ENCODE data around the gene SCAPER.

The SCAPER gene

DNA sequence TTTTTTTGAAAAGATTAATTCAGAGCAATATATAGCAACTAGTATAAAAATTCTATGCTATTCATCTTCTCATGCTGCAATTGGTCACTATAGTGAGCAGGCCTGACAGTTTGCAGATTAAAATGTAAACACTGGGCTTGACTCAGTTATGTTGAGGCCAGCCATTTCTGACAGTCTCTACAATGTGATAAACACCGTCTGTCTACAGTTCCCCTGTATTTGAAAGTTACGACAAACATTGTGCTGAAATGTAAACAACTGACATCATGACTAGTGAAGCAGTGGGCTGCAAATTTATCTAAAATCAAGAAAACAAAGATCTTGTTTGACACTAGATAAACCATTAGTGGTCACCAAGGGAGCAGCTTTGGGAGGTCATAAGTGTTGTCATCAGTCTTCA lies 371.1 kb downstream of the SCAPER start:
- Histone ChIP-seq H3K4me2 (ENCODE audit: low read length) (no peak overlapping the region), H3K9me3 (ENCODE audit: control insufficient read depth, low read length) (no peaks in the 10 kb centered on the region), H3K79me2 (no peaks in the 10 kb centered on the region), H3K27me3 (ENCODE audit: control insufficient read depth, insufficient read depth, low read length) (no peaks in the 10 kb centered on the region), H3K27ac (no peak overlapping the region), H3K36me3 (ENCODE audit: control insufficient read depth, insufficient read depth, low read length) (no peaks in the 10 kb centered on the region), H3K4me3 (ENCODE audit: low read depth, low read length) (no peak overlapping the region), H3K9ac (no peak overlapping the region), H2AFZ (no peak overlapping the region), H3K4me1 (no peaks in the 10 kb centered on the region)
- TF ChIP-seq, protein P1, sequence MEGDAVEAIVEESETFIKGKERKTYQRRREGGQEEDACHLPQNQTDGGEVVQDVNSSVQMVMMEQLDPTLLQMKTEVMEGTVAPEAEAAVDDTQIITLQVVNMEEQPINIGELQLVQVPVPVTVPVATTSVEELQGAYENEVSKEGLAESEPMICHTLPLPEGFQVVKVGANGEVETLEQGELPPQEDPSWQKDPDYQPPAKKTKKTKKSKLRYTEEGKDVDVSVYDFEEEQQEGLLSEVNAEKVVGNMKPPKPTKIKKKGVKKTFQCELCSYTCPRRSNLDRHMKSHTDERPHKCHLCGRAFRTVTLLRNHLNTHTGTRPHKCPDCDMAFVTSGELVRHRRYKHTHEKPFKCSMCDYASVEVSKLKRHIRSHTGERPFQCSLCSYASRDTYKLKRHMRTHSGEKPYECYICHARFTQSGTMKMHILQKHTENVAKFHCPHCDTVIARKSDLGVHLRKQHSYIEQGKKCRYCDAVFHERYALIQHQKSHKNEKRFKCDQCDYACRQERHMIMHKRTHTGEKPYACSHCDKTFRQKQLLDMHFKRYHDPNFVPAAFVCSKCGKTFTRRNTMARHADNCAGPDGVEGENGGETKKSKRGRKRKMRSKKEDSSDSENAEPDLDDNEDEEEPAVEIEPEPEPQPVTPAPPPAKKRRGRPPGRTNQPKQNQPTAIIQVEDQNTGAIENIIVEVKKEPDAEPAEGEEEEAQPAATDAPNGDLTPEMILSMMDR (IDR thresholded peaks at IDR 0.05), result no peak

DNA sequence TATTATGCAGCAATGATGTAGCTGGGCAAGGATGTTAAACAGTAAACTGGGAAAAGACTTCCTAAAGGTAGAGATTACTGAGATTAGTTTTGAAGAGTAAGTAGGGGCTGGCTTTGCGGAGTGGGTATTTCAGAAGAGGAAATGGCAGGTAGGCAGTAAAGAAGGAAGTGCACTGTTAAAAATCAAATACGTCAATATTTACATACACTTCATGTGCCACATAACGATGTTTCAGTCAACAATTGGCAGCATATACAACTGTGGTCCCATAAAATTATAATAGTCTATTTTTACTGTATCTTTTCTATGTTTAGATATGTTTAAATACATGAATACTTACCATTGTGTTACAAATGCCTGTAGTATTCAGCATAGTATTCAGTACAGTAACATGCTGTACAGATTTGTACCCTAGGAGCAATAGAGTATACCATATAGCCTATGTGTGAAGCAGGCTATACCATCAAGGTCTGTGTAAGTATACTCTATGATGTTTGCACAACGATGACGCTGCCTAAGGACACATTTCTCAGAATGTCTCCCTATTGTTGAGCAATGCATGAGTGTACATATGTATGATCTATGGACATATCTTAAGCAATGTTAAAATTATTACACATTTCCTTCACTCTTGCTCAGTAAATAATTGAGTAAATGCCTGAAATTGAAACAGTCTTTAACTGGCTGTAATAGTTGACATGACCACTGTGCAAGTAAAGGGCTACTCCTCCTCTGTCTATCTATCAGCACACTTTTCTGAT lies 371.9 kb downstream of the SCAPER start:
- Histone ChIP-seq H3K79me2 (no peaks in the 10 kb centered on the region), H3K36me3 (ENCODE audit: control insufficient read depth, insufficient read depth, low read length) (no peaks in the 10 kb centered on the region), H3K27me3 (ENCODE audit: control insufficient read depth, insufficient read depth, low read length) (no peaks in the 10 kb centered on the region), H3K4me1 (no peaks in the 10 kb centered on the region), H3K4me3 (ENCODE audit: low read depth, low read length) (no peak overlapping the region), H2AFZ (no peak overlapping the region), H3K9me3 (ENCODE audit: control insufficient read depth, low read length) (no peaks in the 10 kb centered on the region), H3K4me2 (ENCODE audit: low read length) (no peak overlapping the region), H3K9ac (no peak overlapping the region), H3K27ac (no peak overlapping the region)
- TF ChIP-seq, protein P1 (IDR thresholded peaks at IDR 0.05), result no peak

DNA sequence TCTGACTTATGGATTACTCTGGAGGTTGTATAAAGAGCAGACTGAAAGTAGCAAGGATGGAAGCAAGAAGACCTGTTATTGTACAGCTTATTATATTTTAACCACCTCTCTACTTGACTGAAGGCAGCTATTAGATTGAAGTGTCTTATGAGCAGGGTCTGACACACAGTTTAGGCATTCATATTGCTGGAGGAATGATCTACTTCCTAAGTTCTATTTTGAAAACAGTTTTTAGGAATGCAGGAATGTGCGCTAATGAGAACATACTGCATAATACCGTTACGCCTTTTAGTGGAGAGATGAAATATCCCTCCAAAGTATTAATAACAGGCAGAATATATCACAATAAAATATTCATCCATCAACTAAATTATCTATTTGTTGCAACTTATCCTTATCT lies 375.2 kb downstream of the SCAPER start:
- no peaks in the 10 kb centered on the region for H3K9me3 ChIP-seq (ENCODE audit: control insufficient read depth, low read length)
- no peak overlapping the region for H3K4me2 ChIP-seq (ENCODE audit: low read length)
- H3K36me3 ChIP-seq (ENCODE audit: control insufficient read depth, insufficient read depth, low read length), result no peaks in the 10 kb centered on the region
- TF ChIP-seq, protein P1 (IDR thresholded peaks at IDR 0.05), result no peak
- H3K27ac ChIP-seq, result no peak overlapping the region
- no peaks in the 10 kb centered on the region for H3K4me1 ChIP-seq
- no peak overlapping the region for H3K4me3 ChIP-seq (ENCODE audit: low read depth, low read length)
- H3K9ac ChIP-seq, result no peak overlapping the region
- no peak overlapping the region for H2AFZ ChIP-seq
- no peaks in the 10 kb centered on the region for H3K79me2 ChIP-seq
- H3K27me3 ChIP-seq (ENCODE audit: control insufficient read depth, insufficient read depth, low read length), result no peaks in the 10 kb centered on the region

DNA sequence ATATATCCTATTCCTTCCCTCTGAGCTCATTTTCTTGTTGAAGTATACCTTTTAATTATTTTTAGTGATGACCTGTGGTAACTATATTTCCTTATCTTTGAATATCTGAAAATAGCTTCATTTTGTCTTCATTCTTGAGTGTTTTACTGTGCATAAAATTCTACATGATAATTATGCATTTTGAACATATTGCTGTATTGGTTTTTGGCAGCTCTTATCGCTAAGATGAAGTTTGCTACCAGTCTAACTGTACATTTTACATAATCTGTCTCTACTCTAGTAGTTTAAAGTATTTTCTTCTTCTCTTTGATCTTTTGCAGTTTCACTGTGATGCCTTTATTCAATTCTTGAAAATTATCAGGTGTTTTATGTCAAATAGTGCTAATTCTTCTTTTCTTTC lies 379.0 kb downstream of the SCAPER start:
- TF ChIP-seq, protein P1 (IDR thresholded peaks at IDR 0.05), result no peak
- no peaks in the 10 kb centered on the region for H3K79me2 ChIP-seq
- H3K9ac ChIP-seq, result no peak overlapping the region
- H3K4me3 ChIP-seq (ENCODE audit: low read depth, low read length), result no peak overlapping the region
- no peaks in the 10 kb centered on the region for H3K36me3 ChIP-seq (ENCODE audit: control insufficient read depth, insufficient read depth, low read length)
- H2AFZ ChIP-seq, result no peak overlapping the region
- no peaks in the 10 kb centered on the region for H3K4me1 ChIP-seq
- no peak overlapping the region for H3K4me2 ChIP-seq (ENCODE audit: low read length)
- no peaks in the 10 kb centered on the region for H3K9me3 ChIP-seq (ENCODE audit: control insufficient read depth, low read length)
- H3K27ac ChIP-seq, result no peak overlapping the region
- no peaks in the 10 kb centered on the region for H3K27me3 ChIP-seq (ENCODE audit: control insufficient read depth, insufficient read depth, low read length)

DNA sequence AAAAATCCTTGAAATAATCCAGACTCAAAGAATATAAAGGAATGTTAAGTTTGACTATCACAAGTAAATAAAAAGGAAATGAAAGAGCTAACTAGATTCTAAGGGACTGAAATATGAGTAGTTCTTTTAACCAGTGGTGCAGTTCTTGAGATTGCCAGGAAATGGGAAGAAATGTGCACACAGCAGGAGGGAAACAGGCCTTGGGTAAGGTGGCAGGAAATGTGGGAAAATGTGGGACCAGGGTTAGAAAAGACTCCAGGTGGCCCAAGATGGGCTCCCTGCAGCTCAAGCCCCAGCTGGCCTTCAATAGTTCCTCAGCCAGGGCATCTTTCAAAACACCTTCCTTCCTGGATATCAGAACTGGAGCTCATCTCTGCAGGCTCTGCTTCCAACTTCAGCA lies 387.2 kb downstream of the SCAPER start:
- Histone ChIP-seq H3K9me3 (ENCODE audit: control insufficient read depth, low read length) (no peaks in the 10 kb centered on the region), H3K36me3 (ENCODE audit: control insufficient read depth, insufficient read depth, low read length) (no peaks in the 10 kb centered on the region), H3K79me2 (no peaks in the 10 kb centered on the region), H3K4me2 (ENCODE audit: low read length) (no peak overlapping the region), H3K9ac (no peak overlapping the region), H3K27ac (no peak overlapping the region), H3K4me1 (no peaks in the 10 kb centered on the region), H3K27me3 (ENCODE audit: control insufficient read depth, insufficient read depth, low read length) (no peaks in the 10 kb centered on the region), H2AFZ (no peak overlapping the region), H3K4me3 (ENCODE audit: low read depth, low read length) (no peak overlapping the region)
- TF ChIP-seq, protein P1 (IDR thresholded peaks at IDR 0.05), result no peak
